Measurements from ENCODE around the gene FCRL5.

FCRL5 gene

DNA sequence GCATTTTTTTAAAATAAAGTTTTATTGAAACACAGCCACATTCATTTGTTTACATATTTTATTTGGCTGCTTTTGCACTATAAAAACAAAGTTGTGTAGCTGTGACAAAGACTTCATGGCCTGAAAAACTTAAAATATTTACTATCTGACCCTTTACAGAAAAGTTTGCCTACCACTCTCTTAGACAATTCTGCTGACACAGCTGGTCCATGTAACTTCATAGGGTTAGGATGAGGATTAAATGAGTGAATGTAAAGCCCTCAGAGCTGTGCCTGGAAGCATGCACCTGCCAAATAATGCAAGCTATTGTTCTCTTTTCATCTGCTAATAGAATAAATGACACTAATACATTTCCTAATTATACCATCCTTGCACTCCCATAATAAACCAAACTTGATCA, 67.7 kb downstream of the FCRL5 start:
- TF ChIP-seq BCL11A (tag by site-specific recombination; IDR thresholded peaks at IDR 0.05; ENCODE audit: low read depth): no peak
- no peak for TF ChIP-seq ZNF626 (tag by site-specific recombination; IDR thresholded peaks at IDR 0.05)
- no peak for TF ChIP-seq ZFP41 (tag by site-specific recombination; IDR thresholded peaks at IDR 0.05; ENCODE audit: borderline replicate concordance)
- TF ChIP-seq ZNF221 (tag by site-specific recombination; IDR thresholded peaks at IDR 0.05; ENCODE audit: borderline replicate concordance): no peak
- no peak for TF ChIP-seq ZBTB17 (tag by site-specific recombination; IDR thresholded peaks at IDR 0.05)
- no peak for TF ChIP-seq ZNF514 (tag by site-specific recombination; IDR thresholded peaks at IDR 0.05)
- no peak for TF ChIP-seq ZNF423 (tag by site-specific recombination; IDR thresholded peaks at IDR 0.05)
- TF ChIP-seq ZNF335 (tag by site-specific recombination; conservative IDR thresholded peaks at IDR 0.05): no peak
- TF ChIP-seq ZNF664 (tag by site-specific recombination; IDR thresholded peaks at IDR 0.05): no peak
- no peak for TF ChIP-seq ZNF37A (tag by site-specific recombination; IDR thresholded peaks at IDR 0.05)
- TF ChIP-seq TRIM28 (IDR thresholded peaks at IDR 0.05; ENCODE audit: borderline replicate concordance, low read length): no peak
- no peak for TF ChIP-seq ZNF670 (tag by site-specific recombination; IDR thresholded peaks at IDR 0.05; ENCODE audit: low read depth)
- TF ChIP-seq ZNF266 (tag by site-specific recombination; IDR thresholded peaks at IDR 0.05; ENCODE audit: low read depth): no peak
- TF ChIP-seq ZNF274 (IDR thresholded peaks at IDR 0.05; ENCODE audit: low read length): no peak
- no peak for TF ChIP-seq ZNF274 (tag by site-specific recombination; IDR thresholded peaks at IDR 0.05; ENCODE audit: borderline replicate concordance)
- no peak for TF ChIP-seq ZNF76 (tag by site-specific recombination; IDR thresholded peaks at IDR 0.05; ENCODE audit: borderline replicate concordance, low read depth)
- TF ChIP-seq PRDM1 (tag by site-specific recombination; IDR thresholded peaks at IDR 0.05): no peak
- no peak for TF ChIP-seq MZF1 (tag by site-specific recombination; IDR thresholded peaks at IDR 0.05; ENCODE audit: borderline replicate concordance)
- TF ChIP-seq KLF1 (tag by site-specific recombination; IDR thresholded peaks at IDR 0.05): no peak
- TF ChIP-seq SALL2 (tag by site-specific recombination; IDR thresholded peaks at IDR 0.05; ENCODE audit: borderline replicate concordance): no peak
- TF ChIP-seq GLIS1 (tag by site-specific recombination; IDR thresholded peaks at IDR 0.05): no peak
- no peak overlapping the region for H3K27ac ChIP-seq (ENCODE audit: extremely low read depth, low read depth, low read length)
- H3K4me1 ChIP-seq (ENCODE audit: control insufficient read depth, insufficient read depth, low read length): no peaks in the 10 kb centered on the region
- ChIA-PET POLR2A (no interaction called here), CTCF (interaction anchor here (0.6 to 2.7 kb wide), 7 partner anchors 10 to 328 kb away, joined by 3 to 14 read pairs (median 4); no protein-coding TSS in a partner anchor)
- H3K4me3 ChIP-seq (ENCODE audit: low read depth, low read length): no peak overlapping the region
- no peaks in the 10 kb centered on the region for H3K36me3 ChIP-seq (ENCODE audit: control insufficient read depth in 2 of 2, insufficient read depth in 1 of 2, low read length in 2 of 2)
- H3K9me3 ChIP-seq (ENCODE audit: control insufficient read depth, insufficient read depth, low read depth, low read length): no peaks in the 10 kb centered on the region

- ChIA-PET POLR2A (no interaction called here), CTCF (interaction anchor here (0.6 to 2.7 kb wide), 7 partner anchors 9 to 290 kb away, joined by 3 to 14 read pairs (median 4); no protein-coding TSS in a partner anchor)
- Histone ChIP-seq H3K36me3 (ENCODE audit: control insufficient read depth in 2 of 2, insufficient read depth in 1 of 2, low read length in 2 of 2) (no peaks in the 10 kb centered on the region), H3K4me1 (ENCODE audit: control insufficient read depth, insufficient read depth, low read length) (no peaks in the 10 kb centered on the region), H3K27ac (ENCODE audit: extremely low read depth, low read depth, low read length) (no peak overlapping the region), H3K4me3 (ENCODE audit: low read depth, low read length) (no peak overlapping the region), H3K9me3 (ENCODE audit: control insufficient read depth, insufficient read depth, low read depth, low read length) (no peaks in the 10 kb centered on the region)
- TF ChIP-seq HOXA7 (CRISPR knock-in tag; IDR thresholded peaks at IDR 0.05; ENCODE audit: borderline replicate concordance) (no peak), ZNF514 (tag by site-specific recombination; IDR thresholded peaks at IDR 0.05) (no peak), ZNF398 (tag by site-specific recombination; IDR thresholded peaks at IDR 0.05) (no peak), ZNF670 (tag by site-specific recombination; IDR thresholded peaks at IDR 0.05; ENCODE audit: low read depth) (no peak), ZNF16 (tag by site-specific recombination; IDR thresholded peaks at IDR 0.05; ENCODE audit: low read depth) (no peak)
- TF ChIP-seq, protein P1, sequence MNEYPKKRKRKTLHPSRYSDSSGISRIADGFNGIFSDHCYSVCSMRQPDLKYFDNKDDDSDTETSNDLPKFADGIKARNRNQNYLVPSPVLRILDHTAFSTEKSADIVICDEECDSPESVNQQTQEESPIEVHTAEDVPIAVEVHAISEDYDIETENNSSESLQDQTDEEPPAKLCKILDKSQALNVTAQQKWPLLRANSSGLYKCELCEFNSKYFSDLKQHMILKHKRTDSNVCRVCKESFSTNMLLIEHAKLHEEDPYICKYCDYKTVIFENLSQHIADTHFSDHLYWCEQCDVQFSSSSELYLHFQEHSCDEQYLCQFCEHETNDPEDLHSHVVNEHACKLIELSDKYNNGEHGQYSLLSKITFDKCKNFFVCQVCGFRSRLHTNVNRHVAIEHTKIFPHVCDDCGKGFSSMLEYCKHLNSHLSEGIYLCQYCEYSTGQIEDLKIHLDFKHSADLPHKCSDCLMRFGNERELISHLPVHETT (tag by site-specific recombination; IDR thresholded peaks at IDR 0.05): no peak
These were observed 68.7 kb downstream of the FCRL5 start for GRCh38 chr1:157483635-157484034.
